GM12878 (cell line): Measurements from ENCODE around the gene PKP3. TPM values are rescaled to one million over a fixed set of nuclear protein-coding genes. Genes with fewer than 3 reads are reported as not detected.

Experiments
- ATAC-seq: fragments of 200-7000 bp; cut with Tn5 transposase; 3 replicates; pipeline ENCODE4 v1.9.1; 2020; ENCODE audit warnings: mild to moderate bottlenecking, moderate library complexity
- BruUV-seq: library from RNA; stranded (reverse); fragments of 400-500 nt; replicated peaks from 2 replicates; lab custom pipeline; 2021; lab: Mats Ljungman, UMichigan
- CTCF ChIA-PET: fragments of 300-600 bp; sonication (Branson Sonifier 250); formaldehyde crosslinking; extraction: SDS; loops from one replicate; lab custom pipeline; 2021; ENCODE audit warnings: inconsistent platforms; lab: Yijun Ruan, JAX
- POLR2A ChIA-PET: fragments of 350-600 bp; formaldehyde crosslinking; extraction: SDS; loops from one replicate; lab custom pipeline; 2021; ENCODE audit warnings: inconsistent platforms; lab: Charles Lee
- RAD21 ChIA-PET: fragments of 300-600 bp; sonication (Branson Sonifier 250); formaldehyde crosslinking; loops from one replicate; lab custom pipeline; 2023; ENCODE audit warnings: antibody characterized with exemption; ENCODE audit not compliant: unreplicated experiment; lab: Charles Lee
- SMC1A ChIA-PET: fragments of 300-600 bp; sonication (Branson Sonifier 250); formaldehyde crosslinking; loops from one replicate; lab custom pipeline; 2023; ENCODE audit not compliant: unreplicated experiment, uncharacterized antibody; lab: Charles Lee
- DNase-seq: peaks from one replicate; pipeline ENCODE4 v3.0.0-alpha.2; 2011; ENCODE audit warnings: low read depth, low spot score
- FAIRE-seq: peaks from 3 replicates; lab custom pipeline; 2011; peaks lifted over from hg19 to GRCh38; lab: Jason Lieb, UNC
- H2AFZ ChIP-seq: 2 replicates; pipeline ENCODE4 v1.6.0; 2011; ENCODE audit warnings: low read depth, low read length, control low read depth; ENCODE audit not compliant: control insufficient read depth
- H3K27ac ChIP-seq: 2 replicates; pipeline ENCODE4 v1.5.1; 2011; ENCODE audit warnings: control low read depth; ENCODE audit not compliant: control insufficient read depth, insufficient read depth
- H3K27me3 ChIP-seq, 2 experiments: replicated peaks in 1 of 2; 2 replicates each; pipeline versions ENCODE4 v1.6.0 to v1.6.1; 2011; ENCODE audit warnings: low read length in 1 of 2; ENCODE audit not compliant: control insufficient read depth in 2 of 2, insufficient read depth in 2 of 2
- H3K36me3 ChIP-seq, 2 experiments: 2 replicates each; pipeline ENCODE4 v1.5.1; 2011; ENCODE audit warnings: low read length in 1 of 2; ENCODE audit not compliant: control insufficient read depth in 2 of 2, insufficient read depth in 2 of 2
- H3K4me1 ChIP-seq: 2 replicates; pipeline ENCODE4 v1.6.1; 2011; ENCODE audit warnings: mild to moderate bottlenecking, low read length, moderate library complexity, mixed read lengths; ENCODE audit not compliant: control insufficient read depth, insufficient read depth
- H3K4me2 ChIP-seq: 2 replicates; pipeline ENCODE4 v1.6.0; 2011; ENCODE audit warnings: control low read depth; ENCODE audit not compliant: control insufficient read depth, insufficient read depth
- H3K4me3 ChIP-seq: fragments of 200-600 bp; sonication (generic); 2 replicates; pipeline ENCODE4 v1.5.1; 2016
- H3K79me2 ChIP-seq: 2 replicates; pipeline ENCODE4 v1.6.0; 2011; ENCODE audit warnings: low read length; ENCODE audit not compliant: control insufficient read depth, insufficient read depth
- H3K9ac ChIP-seq: 2 replicates; pipeline ENCODE4 v1.8.0; 2011; ENCODE audit warnings: low read length, control low read depth, mixed read lengths; ENCODE audit not compliant: control insufficient read depth, insufficient read depth
- H3K9me3 ChIP-seq: replicated peaks from 3 replicates; pipeline ENCODE4 v1.5.1; 2011; ENCODE audit warnings: mild to moderate bottlenecking, low read length; ENCODE audit not compliant: control insufficient read depth, insufficient read depth
- H4K20me1 ChIP-seq: 2 replicates; pipeline ENCODE4 v1.6.0; 2011; ENCODE audit not compliant: control insufficient read depth, insufficient read depth
- ATF7 ChIP-seq: fragments of 450-650 bp; IDR thresholded peaks from 2 replicates; pipeline ENCODE4 v1.6.1; 2016; ENCODE audit warnings: low read depth, mild to moderate bottlenecking
- BHLHE40 ChIP-seq, 2 experiments: fragments of 450-650 bp in 1 of 2; IDR thresholded peaks; 2 replicates each; pipeline ENCODE4 v1.6.1; 2011 to 2017; ENCODE audit warnings: low read depth in 2 of 2, borderline replicate concordance in 1 of 2, improper control_type of control experiment in 1 of 2, low read length in 1 of 2, mild to moderate bottlenecking in 1 of 2
- GATAD2B ChIP-seq: fragments of 450-650 bp; conservative IDR thresholded peaks from 2 replicates; pipeline ENCODE4 v1.6.1; 2017; ENCODE audit warnings: low read depth, mild to moderate bottlenecking, moderate library complexity
- HDGF ChIP-seq: fragments of 450-650 bp; IDR thresholded peaks from 2 replicates; pipeline ENCODE4 v1.6.1; 2016; ENCODE audit warnings: antibody characterized with exemption
- IKZF2 ChIP-seq, 2 experiments: fragments of 450-650 bp; IDR thresholded peaks; 2 replicates each; pipeline ENCODE4 v1.6.1; 2017; ENCODE audit warnings: mild to moderate bottlenecking in 2 of 2, moderate library complexity in 2 of 2
- LARP7 ChIP-seq: fragments of 450-650 bp; IDR thresholded peaks from 2 replicates; pipeline ENCODE4 v1.6.1; 2017; ENCODE audit warnings: mild to moderate bottlenecking
- MTA2 ChIP-seq: fragments of 450-650 bp; IDR thresholded peaks from 2 replicates; pipeline ENCODE4 v1.6.1; 2016; ENCODE audit warnings: low read depth, mild to moderate bottlenecking, moderate library complexity
- MXI1 ChIP-seq: fragments of 150-350 bp; IDR thresholded peaks from 2 replicates; pipeline ENCODE4 v1.6.1; 2011; ENCODE audit warnings: low read depth, mild to moderate bottlenecking, inconsistent platforms, low read length, improper control_type of control experiment
- MYB ChIP-seq: fragments of 150-350 bp; IDR thresholded peaks from 2 replicates; pipeline ENCODE4 v1.6.1; 2014; ENCODE audit warnings: mild to moderate bottlenecking, low read depth, low read length, borderline replicate concordance
- NBN ChIP-seq: fragments of 450-650 bp; IDR thresholded peaks from 2 replicates; pipeline ENCODE4 v1.6.1; 2016
- NRF1 ChIP-seq: conservative IDR thresholded peaks from 2 replicates; pipeline ENCODE4 v1.6.1; 2011; ENCODE audit warnings: mild to moderate bottlenecking, low read depth, low read length, improper control_type of control experiment
- PKNOX1 ChIP-seq: fragments of 450-650 bp; IDR thresholded peaks from 2 replicates; pipeline ENCODE4 v1.6.1; 2016; ENCODE audit warnings: mild to moderate bottlenecking
- POLR2A ChIP-seq: IDR thresholded peaks from 2 replicates; pipeline ENCODE4 v1.6.1; 2011; ENCODE audit warnings: low read depth, mild to moderate bottlenecking, low read length
- RAD51 ChIP-seq: fragments of 450-650 bp; IDR thresholded peaks from 2 replicates; pipeline ENCODE4 v1.6.1; 2016; ENCODE audit warnings: moderate library complexity, mild to moderate bottlenecking, inconsistent platforms
- RELB ChIP-seq: fragments of 450-650 bp; IDR thresholded peaks from 2 replicates; pipeline ENCODE4 v1.6.1; 2017; ENCODE audit warnings: low read depth, mild to moderate bottlenecking, moderate library complexity
- SMAD5 ChIP-seq: IDR thresholded peaks from 2 replicates; pipeline ENCODE4 v1.6.1; 2016; ENCODE audit warnings: antibody characterized with exemption, low read depth
- TCF12 ChIP-seq: IDR thresholded peaks from 2 replicates; pipeline ENCODE4 v1.6.1; 2011; ENCODE audit warnings: low read depth, mild to moderate bottlenecking, low read length
- ZNF687 ChIP-seq: fragments of 450-650 bp; IDR thresholded peaks from 2 replicates; pipeline ENCODE4 v1.6.1; 2017; ENCODE audit warnings: mild to moderate bottlenecking, moderate library complexity
- WGBS: methylation state at CpG from one replicate; pipeline ENCODE4 v1.1.6; 2016; ENCODE audit warnings: low lambda C conversion rate; ENCODE audit not compliant: insufficient replicate concordance, insufficient coverage; ENCODE audit errors: missing lambda C conversion rate; 5-methylcytosine and 5-hydroxymethylcytosine counted together
- in situ Hi-C: fragments of 300-500 bp; cut with MboI; formaldehyde crosslinking; loops from 9 replicates; pipeline ENCODE4 v1.14.3; 2018; ENCODE audit warnings: mixed read lengths
- intact Hi-C: fragments of 100-400 bp; cut with micrococcal nuclease; formaldehyde crosslinking; loops from one replicate; pipeline ENCODE4 v1.14.2; 2022; ENCODE audit not compliant: unreplicated experiment
- polyA plus RNA-seq, 11 experiments: library from polyadenylated mRNA; depleted of rRNA in 4 of 11; unstranded in 6 of 11; stranded (reverse) in 5 of 11; fragments of >200 nt; fragmentation: Nextera tagmentation in 4 of 11; fragmentation: Illumina TruSeq in 1 of 11; extraction: Ambion mirVana in 4 of 11; extraction: Trizol in 1 of 11; gene quantifications; 1 replicate in 1 of 11; 2 replicates in 10 of 11; pipeline versions ENCODE4 v1.2.1 to v1.2.3, GENCODE V29; 2011 to 2016; ENCODE audit warnings: inconsistent platforms in 2 of 11, missing spikeins in 2 of 11, low read depth in 1 of 11
- total RNA-seq, 4 experiments: library from RNA; depleted of rRNA in 3 of 4; stranded (reverse); fragments of >200 nt in 3 of 4; fragmentation: Illumina TruSeq in 1 of 4; extraction: Trizol in 1 of 4; gene quantifications; 2 replicates each; pipeline versions ENCODE4 v1.2.1 to v1.2.3, GENCODE V29; 2013 to 2021

The PKP3 gene
- total and polyA plus RNA-seq, 10 of the 15 experiments (the other 5 are each of a cell fraction or from before 2014, with no cell fraction given): 0.45 to 0.90 TPM; not detected in 8

GRCh38 chr11:350723-351255 lies 43.2 kb upstream of the PKP3 start:
- Histone ChIP-seq H3K4me2 (peak overlapping the region; percentile 86), H3K4me1 (peaks cover 64% of the 10 kb centered on the region), H3K27me3 (no peaks in the 10 kb centered on the region), H3K79me2 (peaks cover 6% of the 10 kb centered on the region), H4K20me1 (no peaks in the 10 kb centered on the region), H3K9me3 (no peaks in the 10 kb centered on the region), H2AFZ (peak overlapping the region; percentile 81), H3K27ac (peak overlapping the region; percentile 81), H3K4me3 (no peak overlapping the region), H3K9ac (peak overlapping the region; percentile 39; the same call in 1 of the 2 replicates), H3K36me3 (no peaks in the 10 kb centered on the region)
- in situ Hi-C loops: no loop called here
- ChIA-PET RAD21 (interaction anchor here (1.0 to 1.5 kb wide), 4 partner anchors 21 to 38 kb away, joined by 3 to 8 read pairs (median 6); no protein-coding TSS in a partner anchor), POLR2A (interaction anchor here (0.6 to 1.5 kb wide), 4 partner anchors 11 to 39 kb away, joined by 3 to 16 read pairs (median 5); no protein-coding TSS in a partner anchor), CTCF (interaction anchor here (1.4 kb wide), 1 partner anchor 20 kb away, joined by 6 read pairs; no protein-coding TSS in a partner anchor), SMC1A (interaction anchor here (1.6 kb wide), 1 partner anchor 21 kb away, joined by 11 read pairs; no protein-coding TSS in a partner anchor)
- peak; percentile 78 for DNase-seq
- peak; percentile 73 for ATAC-seq
- intact Hi-C loops: loop anchor here (1.0 to 10.0 kb wide), 2 partner anchors 23 to 86 kb away; no protein-coding TSS in a partner anchor
- no peak for FAIRE-seq
- no TSS peak for BruUV-seq
- 22% methylated on average over 18 of the region's 18 CpGs for WGBS
- TF ChIP-seq NRF1 (no peak), SMAD5 (no peak), NBN (peak; percentile 86), ZNF687 (peak; percentile 93), MXI1 (0 out of 2 replicates have a peak, but pooled peaks have one; percentile 33), IKZF2 (IDR thresholded peaks at IDR 0.05) (peak; percentile 74 to 81; a peak in 2 of 4 replicates), MYB (0 out of 2 replicates have a peak, but pooled peaks have one; percentile 9), GATAD2B (no peak), HDGF (0 out of 2 replicates have a peak, but pooled peaks have one; percentile 56), MTA2 (peak; percentile 68; the same call in 1 of the 2 replicates), BHLHE40 (IDR thresholded peaks at IDR 0.05; ENCODE audit: borderline replicate concordance in 1 of 2, low read depth in 2 of 2, low read length in 1 of 2) (peak; percentile 62 to 75; a peak in 3 of 4 replicates), PKNOX1 (peak; percentile 56; the same call in 1 of the 2 replicates), RELB (peak; percentile 91), LARP7 (no peak), TCF12 (0 out of 2 replicates have a peak, but pooled peaks have one; percentile 16), ATF7 (peak; percentile 72), RAD51 (peak; percentile 79), POLR2A (peak; percentile 58; the same call in 1 of the 2 replicates)
